Stimulated activated CD8-positive, alpha-beta memory T cell treated with anti-CD3 and anti-CD28 coated beads, Interleukin-15, amount 100 ng/mL, for 24 hours (primary cell): ENCODE measurements around the gene KCNJ6.

ENCODE experiments used
- DNase-seq: peaks from one replicate; pipeline ENCODE4 v3.0.0-alpha.2; 2020; ENCODE audit warnings: low read depth

Gene KCNJ6

GRCh38 chr21:37817242-37817641 lies 99.0 kb downstream of the KCNJ6 start:
- DNase-seq: no peak

DNA sequence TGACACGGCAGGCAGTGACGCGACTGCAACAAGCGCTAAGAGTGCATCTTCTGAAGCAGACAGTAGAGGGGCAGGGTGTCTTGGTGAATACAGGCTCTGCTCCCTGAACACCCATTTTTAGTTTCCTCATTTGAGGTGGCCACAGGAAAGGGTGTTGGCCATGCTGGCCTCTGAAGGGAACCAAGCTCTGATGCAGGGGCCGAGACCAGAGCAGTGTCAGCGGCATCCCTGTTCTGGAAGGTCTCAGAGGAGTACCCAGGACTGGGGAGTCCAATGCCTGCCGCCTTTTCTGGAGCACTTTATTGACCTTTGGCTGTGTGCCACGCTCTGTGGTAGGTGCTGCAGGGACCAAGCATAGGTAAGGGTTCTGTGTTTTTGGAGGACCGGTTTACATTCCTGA lies 100.4 kb downstream of the KCNJ6 start:
- no peak for DNase-seq

GRCh38 chr21:37811711-37812110 lies 104.5 kb downstream of the KCNJ6 start:
- DNase-seq: no peak

GRCh38 chr21:37808261-37808660 lies 108.0 kb downstream of the KCNJ6 start:
- DNase-seq: no peak

GRCh38 chr21:37805266-37805665 lies 111.0 kb downstream of the KCNJ6 start:
- no peak for DNase-seq

DNA sequence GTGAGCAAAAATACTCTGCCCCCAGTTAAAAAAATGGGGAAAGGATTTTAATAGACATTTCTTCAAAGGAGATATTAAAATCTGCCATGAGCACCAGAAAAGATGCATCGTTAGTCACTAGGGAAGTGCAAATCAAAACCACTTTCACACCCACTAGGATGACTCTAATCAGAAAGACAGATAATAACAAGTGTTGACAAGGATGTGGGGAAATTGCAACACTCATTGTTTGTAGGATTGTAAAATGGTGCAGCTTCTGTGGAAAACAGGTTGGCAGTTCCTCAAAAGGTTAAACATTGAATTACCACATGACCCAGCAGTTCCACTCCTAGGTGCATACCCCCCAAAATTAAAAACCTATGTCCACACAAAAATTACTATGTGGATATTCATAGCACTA lies 112.3 kb downstream of the KCNJ6 start:
- DNase-seq: no peak

DNA sequence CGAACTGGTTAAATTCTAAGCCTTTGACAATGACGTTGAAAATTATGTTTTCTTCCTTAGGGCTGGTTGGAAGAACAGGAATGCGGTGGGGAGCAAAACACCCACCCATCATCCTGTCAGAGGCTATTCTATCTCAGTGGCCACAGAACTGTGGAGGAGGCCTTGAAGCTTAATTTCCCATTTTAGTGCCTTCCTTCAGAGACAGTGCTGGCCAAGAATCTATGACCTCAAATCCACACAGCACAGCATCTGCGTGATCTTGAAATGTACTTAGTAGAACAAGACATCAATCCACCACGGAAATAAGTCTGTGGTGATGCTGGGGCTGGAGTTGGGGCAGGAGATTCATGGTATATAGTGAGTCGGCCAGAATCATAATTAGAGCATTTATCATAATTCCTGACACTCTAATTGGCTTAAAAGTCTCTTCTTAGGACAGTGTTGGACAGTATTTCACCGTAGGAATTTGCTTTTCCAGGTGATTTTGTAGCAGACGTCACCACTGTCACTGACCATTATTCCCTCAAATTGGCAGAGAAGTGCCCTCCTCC lies 113.1 kb downstream of the KCNJ6 start:
- no peak for DNase-seq

DNA sequence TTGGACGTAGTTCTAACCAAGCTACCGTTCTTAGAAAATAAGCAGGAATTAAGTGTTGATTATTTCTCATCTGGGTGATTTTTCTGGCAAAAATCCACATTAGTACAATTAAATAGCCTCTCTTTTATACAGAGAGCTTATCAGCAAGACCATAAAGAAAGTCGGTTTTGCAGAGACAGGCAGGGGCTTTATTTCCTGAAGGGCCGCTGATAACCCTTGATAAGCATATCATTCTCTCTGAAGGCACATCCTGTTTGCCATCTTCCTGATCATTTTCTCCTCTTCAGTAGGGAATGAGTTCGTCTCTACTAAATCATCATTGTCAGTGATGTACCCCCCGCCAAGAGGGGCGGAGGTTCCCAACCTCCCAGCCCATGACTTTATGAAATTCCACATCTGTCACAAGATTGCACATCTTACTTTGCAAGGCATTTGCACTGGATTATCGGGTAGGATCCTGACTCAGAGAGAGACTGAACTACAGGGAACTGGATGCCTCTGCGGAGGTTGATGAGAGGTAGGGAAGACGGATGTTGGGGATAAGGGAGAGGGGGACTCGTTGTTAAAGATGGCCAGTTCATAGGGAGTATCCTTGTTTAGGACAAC lies 115.7 kb downstream of the KCNJ6 start:
- no peak for DNase-seq

- no peak for DNase-seq
Observed at GRCh38 chr21:37800057-37800455, 116.2 kb downstream of the KCNJ6 start.

DNA sequence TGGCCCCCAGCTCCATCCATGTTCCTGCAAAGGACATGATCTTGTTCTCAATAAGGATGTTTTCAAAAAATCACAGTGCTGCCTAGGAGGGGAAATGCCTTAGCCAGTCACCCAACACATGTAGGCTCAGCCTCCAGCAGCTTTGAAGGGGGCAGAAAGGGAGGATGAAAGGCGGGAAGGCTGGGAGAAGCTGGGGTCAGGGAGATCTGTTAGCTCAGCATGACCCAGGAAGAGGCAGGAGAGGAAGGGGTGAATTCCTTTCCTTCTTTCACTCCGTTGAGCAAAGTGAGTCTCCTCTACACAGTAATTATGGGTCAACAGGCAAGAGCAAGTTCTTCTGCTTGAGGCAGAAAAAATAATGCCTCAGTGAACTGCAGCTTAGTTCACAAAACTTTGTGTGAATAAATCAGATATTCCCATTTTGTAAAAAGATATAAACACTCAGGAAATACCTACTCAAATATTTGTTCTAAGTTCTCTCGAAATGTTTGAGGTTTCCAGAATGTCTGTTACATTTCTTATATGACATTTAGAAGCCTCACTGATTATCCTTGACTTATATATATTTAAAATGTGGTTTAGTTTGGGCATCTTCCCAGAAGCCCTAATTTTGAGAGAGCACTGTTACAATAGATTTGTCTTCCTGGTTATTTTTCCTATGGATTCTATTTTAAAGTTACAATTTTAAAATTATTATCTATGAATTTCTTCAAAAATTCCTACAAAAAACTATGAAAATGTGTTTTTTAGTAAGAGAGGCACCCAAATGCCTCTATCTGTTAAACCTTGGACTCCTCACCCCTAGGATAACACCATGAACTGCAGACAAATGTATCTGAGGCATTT lies 116.8 kb downstream of the KCNJ6 start:
- DNase-seq: no peak

- no peak for DNase-seq
Observed at GRCh38 chr21:37797403-37797802, 118.9 kb downstream of the KCNJ6 start.

DNA sequence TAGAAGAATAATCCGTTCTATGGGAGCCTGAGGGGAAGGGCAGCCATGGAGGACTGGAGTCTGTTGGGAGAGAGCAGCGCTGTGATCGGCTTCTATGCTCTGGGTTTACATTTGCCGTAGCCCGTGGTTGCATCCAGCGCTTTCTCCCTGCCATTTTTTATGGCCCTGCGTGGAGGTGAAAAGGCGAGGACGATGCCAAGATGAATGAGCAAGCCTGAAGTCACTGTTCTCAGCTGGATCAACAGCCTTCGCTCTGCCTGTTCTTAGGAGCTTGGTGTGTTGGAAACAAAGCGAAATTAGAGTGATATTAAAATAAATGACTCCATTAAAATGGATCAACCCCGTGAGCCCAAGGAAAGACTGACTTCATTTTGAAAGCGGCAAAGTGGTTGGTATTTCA lies 120.2 kb downstream of the KCNJ6 start:
- DNase-seq: no peak

- no peak for DNase-seq
Observed at GRCh38 chr21:37793660-37794059, 122.6 kb downstream of the KCNJ6 start.

- no peak for DNase-seq
Observed at GRCh38 chr21:37792046-37792445, 124.2 kb downstream of the KCNJ6 start.

DNA sequence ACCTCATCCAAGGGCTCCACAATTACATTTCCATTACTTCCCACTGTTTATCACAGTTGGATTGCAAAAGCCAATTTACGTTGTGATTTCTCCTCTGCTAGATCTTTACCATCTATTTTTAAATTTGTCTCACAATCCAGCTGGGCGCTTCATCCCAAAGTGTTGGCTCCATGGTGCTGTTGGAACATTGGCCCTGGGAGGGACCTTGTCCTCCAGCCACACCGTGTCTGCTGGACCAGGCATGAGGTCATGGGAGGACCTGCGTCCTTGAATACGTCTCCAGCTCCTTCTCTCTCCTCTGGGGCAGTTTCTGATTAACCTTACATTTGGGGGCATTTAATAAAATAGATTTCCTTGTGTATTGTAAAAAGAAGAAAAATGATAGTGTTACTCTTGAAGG lies 125.4 kb downstream of the KCNJ6 start:
- DNase-seq: no peak

GRCh38 chr21:37788503-37788902 lies 127.8 kb downstream of the KCNJ6 start:
- DNase-seq: no peak

- DNase-seq: no peak
Observed at GRCh38 chr21:37787456-37787855, 128.8 kb downstream of the KCNJ6 start.

GRCh38 chr21:37784591-37785318 lies 131.5 kb downstream of the KCNJ6 start:
- DNase-seq: no peak

- no peak for DNase-seq
Observed at GRCh38 chr21:37783016-37783415, 133.2 kb downstream of the KCNJ6 start.

DNA sequence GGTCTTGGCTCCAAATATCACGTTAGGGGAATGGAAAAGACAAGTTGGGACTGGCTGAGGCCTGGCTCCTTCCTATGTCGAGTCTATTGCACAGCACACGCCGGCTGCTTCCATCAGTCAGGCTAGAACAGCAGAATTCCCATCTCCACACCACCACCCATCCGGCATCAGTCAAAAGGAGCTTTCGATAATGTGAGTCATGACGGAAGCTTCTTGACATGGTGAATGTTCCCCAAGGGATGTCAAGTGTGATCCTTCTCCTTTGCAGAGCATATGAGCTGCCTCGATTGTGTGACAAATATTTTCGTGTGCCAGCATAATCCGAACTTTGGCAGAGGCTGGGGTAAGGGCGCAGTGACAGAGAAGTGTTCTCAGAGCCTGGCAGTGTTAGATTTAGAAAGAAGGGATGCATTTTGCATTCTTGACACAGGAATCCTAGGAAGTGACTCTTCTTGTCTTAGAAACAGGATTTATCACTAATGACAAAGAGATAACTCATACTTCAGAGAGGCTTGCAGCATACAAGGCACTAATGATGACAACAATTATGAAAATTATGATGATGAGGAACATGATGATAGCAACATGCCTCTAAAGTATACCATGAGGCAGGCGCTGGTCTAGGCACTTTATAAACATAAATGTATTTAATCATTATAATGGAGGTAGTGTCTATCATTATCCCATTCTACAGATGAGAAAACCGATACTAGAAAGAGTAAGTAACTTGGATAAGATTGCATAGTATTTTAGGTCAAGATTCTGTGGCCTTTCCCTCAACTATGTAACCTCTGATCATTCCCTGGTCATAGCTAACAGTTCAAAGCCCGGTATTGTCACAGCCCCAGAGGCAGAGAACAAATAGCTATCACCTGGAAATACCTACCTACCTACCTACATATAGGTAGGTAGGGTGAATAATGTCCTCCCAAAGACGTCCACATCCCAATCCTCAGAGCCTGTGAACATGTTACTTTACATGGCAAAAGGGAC lies 135.0 kb downstream of the KCNJ6 start:
- DNase-seq: no peak

- no peak for DNase-seq
Observed at GRCh38 chr21:37771181-37771580, 145.1 kb downstream of the KCNJ6 start.

- no peak for DNase-seq
Observed at GRCh38 chr21:37770461-37770860, 145.8 kb downstream of the KCNJ6 start.
